HL-60 (cell line): Measurements from ENCODE around the gene PDGFD.

Experiments
- DNase-seq, 2 experiments: peaks; one replicate each; pipeline ENCODE4 v3.0.0-alpha.2; 2010 to 2020; ENCODE audit warnings: low read depth in 1 of 2, low spot score in 1 of 2
- H3K27ac ChIP-seq: fragments of 250-450 bp; sonication (Bioruptor Pico); replicated peaks from 2 replicates; pipeline ENCODE4 v1.5.1; 2020; ENCODE audit warnings: mild to moderate bottlenecking, moderate library complexity
- H3K27me3 ChIP-seq: fragments of 250-450 bp; sonication (Bioruptor Pico); 2 replicates; pipeline ENCODE4 v1.5.1; 2021; ENCODE audit warnings: mild to moderate bottlenecking, moderate library complexity; ENCODE audit not compliant: insufficient read depth, poor library complexity, severe bottlenecking
- H3K4me3 ChIP-seq: replicated peaks from 2 replicates; pipeline ENCODE4 v1.5.1; 2011; ENCODE audit warnings: mild to moderate bottlenecking, control low read depth, low read length; ENCODE audit not compliant: insufficient read depth
- CTCF ChIP-seq: IDR thresholded peaks from one replicate; pipeline ENCODE4 v1.5.1; 2011; ENCODE audit warnings: low read length, control low read depth, inconsistent platforms; ENCODE audit not compliant: insufficient read depth
- GABPA ChIP-seq: IDR thresholded peaks from 2 replicates; pipeline ENCODE4 v1.6.1; 2012; ENCODE audit warnings: low read depth
- POLR2AphosphoS5 ChIP-seq: IDR thresholded peaks from 2 replicates; pipeline ENCODE4 v1.6.1; 2012; ENCODE audit warnings: low read depth
- REST ChIP-seq: IDR thresholded peaks from 2 replicates; pipeline ENCODE4 v1.6.1; 2012; ENCODE audit warnings: low read depth; ENCODE audit not compliant: insufficient replicate concordance
- SPI1 ChIP-seq: IDR thresholded peaks from 2 replicates; pipeline ENCODE4 v1.6.1; 2012; ENCODE audit warnings: low read depth, mild to moderate bottlenecking, borderline replicate concordance

The PDGFD gene

GRCh38 chr11:104096900-104097299, 67.0 kb downstream of the PDGFD start:
- no peak for DNase-seq
- TF ChIP-seq CTCF (no peak), GABPA (no peak), POLR2AphosphoS5 (no peak), REST (no peak), SPI1 (no peak)
- Histone ChIP-seq H3K27me3 (no peaks in the 10 kb centered on the region), H3K27ac (no peak overlapping the region), H3K4me3 (no peak overlapping the region)

GRCh38 chr11:104095791-104096190, 68.2 kb downstream of the PDGFD start:
- DNase-seq: no peak
- H3K27ac ChIP-seq: no peak overlapping the region
- no peaks in the 10 kb centered on the region for H3K27me3 ChIP-seq

GRCh38 chr11:104094576-104094975, 69.4 kb downstream of the PDGFD start:
- Histone ChIP-seq H3K27me3 (no peaks in the 10 kb centered on the region), H3K27ac (no peak overlapping the region), H3K4me3 (no peak overlapping the region)
- DNase-seq: no peak
- no peak for TF ChIP-seq GABPA
- TF ChIP-seq POLR2AphosphoS5: no peak
- no peak for TF ChIP-seq CTCF
- TF ChIP-seq SPI1: no peak
- TF ChIP-seq REST: no peak

More at GRCh38 chr11:104095791-104096190, 68.2 kb downstream of the PDGFD start:
- H3K4me3 ChIP-seq: no peak overlapping the region
- TF ChIP-seq POLR2AphosphoS5: no peak
- TF ChIP-seq SPI1: no peak
- TF ChIP-seq GABPA: no peak
- TF ChIP-seq CTCF: no peak
- no peak for TF ChIP-seq REST
